SIG-M5 treated with dmso at 0.1 percent for 504 hours (cell line): ENCODE measurements around the gene PIK3IP1.
"Not testable (repeated sequence)": the region's sequence is repeated elsewhere in the genome, so short reads cannot be mapped to it uniquely, and the experiment has no call there.

Experiments
- DNase-seq: peaks from one replicate; lab custom pipeline; 2025; ENCODE audit not compliant: unreplicated experiment; lab: John Stamatoyannopoulos, UW

The PIK3IP1 gene, protein sequence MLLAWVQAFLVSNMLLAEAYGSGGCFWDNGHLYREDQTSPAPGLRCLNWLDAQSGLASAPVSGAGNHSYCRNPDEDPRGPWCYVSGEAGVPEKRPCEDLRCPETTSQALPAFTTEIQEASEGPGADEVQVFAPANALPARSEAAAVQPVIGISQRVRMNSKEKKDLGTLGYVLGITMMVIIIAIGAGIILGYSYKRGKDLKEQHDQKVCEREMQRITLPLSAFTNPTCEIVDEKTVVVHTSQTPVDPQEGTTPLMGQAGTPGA

DNA sequence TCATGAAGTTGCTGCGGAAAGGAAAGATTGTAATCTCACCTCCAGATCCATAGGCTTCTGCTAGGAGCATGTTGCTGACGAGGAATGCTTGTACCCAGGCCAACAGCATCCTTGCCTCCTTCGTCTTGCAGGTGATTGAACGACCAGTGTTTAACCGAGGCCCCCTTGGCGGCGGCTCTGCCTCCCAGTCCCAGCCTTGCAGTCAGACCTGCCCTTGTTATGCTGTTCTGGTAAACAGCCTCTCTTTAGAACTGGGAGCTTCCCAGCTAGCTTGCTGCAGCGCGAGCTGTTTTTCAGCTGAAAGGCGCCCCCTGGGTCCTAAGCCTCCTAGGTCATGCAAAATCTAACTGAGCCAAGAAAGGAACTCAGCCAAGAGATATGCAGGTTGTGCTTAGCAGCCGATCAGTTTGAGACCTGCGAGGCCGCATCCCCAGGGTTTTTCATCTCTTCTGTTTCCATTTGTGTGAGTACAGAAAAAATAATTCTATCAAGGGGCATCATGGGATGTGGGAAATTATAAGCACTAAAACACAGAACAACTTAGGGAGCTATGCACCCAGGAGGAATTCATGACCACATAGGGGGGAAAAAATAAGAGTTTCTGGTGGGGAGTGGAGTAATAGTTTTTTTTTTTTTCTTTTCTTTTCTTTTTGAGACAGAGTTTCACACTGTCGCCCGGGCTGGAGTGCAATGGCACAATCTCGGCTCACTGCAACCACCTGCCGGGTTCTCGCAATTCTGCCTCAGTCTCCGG is at the start of gene PIK3IP1:
PIK3IP1 (minus strand) TSS at position 253 of the 754 bp plus-strand sequence; CDS start at position 109, 144 bp downstream.
- DNase-seq: peak; percentile 85

DNA sequence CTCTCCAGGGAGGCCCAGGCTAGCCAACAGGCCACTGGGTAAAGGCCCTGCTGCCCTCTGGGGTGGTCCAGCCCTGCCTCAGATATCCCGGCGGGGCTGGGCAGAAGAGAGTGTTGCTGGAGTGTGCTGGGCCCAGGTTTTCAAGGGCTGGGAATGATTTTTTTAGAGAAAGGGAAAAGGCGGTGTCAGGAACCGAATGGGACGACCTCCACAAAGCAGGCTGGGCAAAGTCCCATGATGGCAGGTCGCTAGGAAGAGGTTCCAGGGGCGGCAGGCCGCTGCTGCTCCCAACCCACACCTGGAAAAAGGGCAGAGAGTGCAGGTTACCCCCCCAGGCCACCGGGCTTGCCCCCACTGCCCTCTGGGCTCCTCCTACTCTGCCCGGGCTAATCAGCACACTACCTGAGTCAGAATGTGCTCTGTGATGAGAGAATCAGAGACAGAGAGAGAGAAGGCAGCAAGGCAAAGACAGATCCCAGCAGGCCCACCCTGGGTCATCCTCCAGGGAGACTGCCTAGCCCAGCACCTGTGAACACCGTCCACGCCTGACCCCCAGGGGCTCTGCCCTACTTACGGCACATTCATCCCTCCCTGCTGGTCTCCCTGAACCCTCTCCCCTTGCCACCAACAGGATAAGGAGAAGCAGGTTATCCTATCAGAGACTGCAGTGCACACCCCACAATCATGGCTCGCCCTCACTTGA is 49.2 kb upstream of the PIK3IP1 start:
- DNase-seq: no peak

DNA sequence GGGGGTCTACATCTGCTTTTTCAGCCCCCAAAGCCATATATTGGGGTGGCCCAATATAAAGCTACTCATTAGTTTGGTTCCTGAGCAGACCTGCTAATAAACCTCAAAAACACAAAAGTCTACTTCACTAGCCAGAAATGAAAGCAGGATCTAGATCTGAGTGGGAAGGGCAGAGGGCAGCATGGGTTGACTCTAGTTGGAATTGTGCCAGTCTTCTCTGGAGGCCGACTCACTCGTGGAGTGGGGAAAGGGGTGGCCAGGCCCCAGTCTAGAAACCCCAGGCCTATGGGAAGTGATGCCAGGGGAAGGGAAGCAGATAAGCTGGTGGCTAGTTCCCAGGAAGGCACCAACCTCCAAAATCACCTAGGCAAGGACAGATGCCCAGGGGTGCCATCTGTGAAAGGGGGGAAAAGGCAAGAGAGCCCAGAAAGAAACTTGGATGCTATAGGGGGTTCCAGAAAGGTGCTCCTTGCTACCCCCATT is 48.5 kb upstream of the PIK3IP1 start:
- no peak for DNase-seq

DNA sequence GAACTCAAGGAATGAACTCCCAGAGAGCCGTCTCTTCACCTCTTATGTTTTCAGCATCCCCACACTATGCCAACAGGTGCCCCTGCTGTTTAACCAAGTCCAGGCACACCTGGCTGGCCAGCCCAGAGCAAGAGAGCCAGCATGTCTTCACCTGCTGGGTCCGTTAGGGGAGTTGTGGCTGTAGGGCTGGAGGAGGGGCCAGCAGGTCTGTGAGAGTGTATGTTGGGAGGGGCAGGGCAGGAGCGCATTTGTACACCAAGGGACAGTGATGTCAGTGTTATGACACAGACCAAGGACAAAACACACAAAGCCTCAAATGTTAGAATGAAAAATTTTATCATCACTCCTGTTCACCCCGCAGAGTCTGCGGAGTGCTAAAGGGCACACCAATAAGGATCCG is 48.1 kb upstream of the PIK3IP1 start:
- no peak for DNase-seq

DNA sequence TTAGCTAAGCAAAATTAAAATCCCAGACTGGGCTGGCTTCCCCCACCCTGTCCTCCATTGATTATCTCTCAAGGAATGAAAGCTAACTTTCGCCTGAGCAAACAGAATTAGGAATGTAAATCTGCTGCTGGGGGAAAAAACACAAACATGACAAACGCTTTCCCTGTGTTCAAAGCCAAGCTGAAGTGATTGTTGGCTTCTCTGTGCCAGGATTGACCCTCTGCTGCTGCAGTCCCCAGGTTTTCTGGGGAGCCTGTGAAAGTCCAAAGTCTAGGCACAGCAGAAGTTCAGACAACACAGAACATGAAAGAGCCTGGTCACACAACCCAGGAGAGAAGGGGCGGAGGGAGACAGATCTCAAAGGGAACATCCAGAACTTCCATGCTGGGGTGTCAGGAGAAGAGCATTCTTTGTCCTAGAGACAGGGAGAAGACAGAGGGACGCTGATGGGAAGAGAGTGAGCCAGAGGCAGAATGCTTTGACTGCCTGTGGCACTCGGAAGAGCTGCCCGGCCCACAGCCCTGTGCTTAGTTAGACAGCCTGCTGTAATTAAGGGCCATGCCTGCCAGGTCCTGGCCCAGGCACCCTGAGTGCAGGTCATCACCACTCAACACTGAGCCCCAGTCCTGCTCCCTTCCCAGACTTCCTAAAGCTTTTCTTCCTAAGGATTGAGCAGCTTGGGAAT is 47.0 kb upstream of the PIK3IP1 start:
- DNase-seq: no peak

DNA sequence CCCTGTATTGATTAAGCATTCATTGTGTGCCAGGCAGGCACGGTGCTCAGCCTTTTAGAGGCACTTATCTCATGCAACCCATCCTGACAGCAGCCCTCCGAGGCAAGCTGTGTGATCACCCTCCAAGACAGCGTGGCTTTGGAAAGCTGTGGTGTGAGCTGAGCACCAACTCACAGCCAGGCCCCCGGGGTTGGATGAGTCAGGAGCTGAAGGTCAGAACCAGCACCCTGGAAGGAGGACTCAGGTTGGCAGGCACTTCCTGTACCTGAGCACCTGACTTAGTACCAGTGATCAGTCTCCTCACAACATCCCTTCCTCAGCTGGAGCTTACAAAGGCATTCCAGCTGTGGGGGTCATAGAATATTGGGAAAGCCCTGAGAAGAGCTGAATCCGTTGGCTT is 44.9 kb upstream of the PIK3IP1 start:
- DNase-seq: no peak

DNA sequence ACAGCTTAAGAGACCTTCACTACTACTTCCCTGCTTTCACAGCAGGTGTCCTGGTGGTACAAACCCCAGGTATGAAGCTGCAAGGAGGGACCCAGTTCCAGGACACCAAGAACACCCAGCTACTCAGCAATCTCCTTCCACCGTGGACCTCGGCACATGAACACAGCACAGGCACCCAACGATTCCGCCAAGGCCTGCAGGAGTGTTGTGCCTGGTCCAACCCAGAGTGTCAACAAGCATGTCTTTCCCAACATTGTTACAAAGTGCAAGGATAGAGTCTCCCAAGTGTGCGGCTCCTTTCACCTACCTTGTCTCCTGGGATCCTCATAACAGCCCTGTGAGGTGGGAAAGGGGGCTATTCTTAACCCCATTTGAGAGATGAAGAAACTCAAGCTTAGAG is 42.0 kb upstream of the PIK3IP1 start:
- DNase-seq: no peak

DNA sequence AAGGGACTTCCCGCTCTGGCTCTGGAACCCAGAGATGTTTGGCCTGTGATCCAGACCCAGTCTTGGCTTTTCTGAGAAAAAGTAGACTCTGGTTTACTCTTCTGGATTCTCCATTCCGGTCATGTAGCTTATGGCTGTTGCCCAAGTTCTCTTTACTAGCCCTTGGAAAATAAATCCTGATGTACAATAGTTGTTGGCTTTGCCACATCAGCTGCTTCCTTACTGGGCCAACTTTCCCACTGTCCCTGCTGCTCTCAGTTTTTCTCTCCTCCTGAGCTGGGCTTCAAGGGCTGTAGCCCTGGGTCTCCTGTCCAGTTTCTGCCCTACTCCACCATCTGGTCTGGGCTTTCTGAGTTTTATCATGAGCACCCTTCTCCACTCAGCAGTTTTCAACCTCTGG is 41.4 kb upstream of the PIK3IP1 start:
- DNase-seq: no peak

DNA sequence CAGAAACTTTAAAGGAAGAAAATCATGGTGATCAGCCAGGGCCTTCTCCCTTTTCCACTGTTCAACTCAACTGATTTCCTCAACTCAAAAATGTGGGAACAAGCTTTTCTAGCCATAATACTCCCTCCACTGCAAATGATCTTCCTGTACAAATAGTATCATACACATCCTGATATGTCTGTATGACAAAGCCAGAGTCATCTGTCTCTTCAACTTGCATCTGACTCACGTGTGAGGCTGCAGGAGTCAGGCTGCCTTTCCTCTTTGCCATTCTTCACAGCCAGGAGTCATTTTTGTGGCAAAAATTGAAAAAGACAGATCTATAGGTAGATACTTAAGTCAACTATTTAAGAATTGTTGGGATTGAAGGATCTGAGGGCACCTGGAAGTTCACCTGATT is 40.6 kb upstream of the PIK3IP1 start:
- no peak for DNase-seq

DNA sequence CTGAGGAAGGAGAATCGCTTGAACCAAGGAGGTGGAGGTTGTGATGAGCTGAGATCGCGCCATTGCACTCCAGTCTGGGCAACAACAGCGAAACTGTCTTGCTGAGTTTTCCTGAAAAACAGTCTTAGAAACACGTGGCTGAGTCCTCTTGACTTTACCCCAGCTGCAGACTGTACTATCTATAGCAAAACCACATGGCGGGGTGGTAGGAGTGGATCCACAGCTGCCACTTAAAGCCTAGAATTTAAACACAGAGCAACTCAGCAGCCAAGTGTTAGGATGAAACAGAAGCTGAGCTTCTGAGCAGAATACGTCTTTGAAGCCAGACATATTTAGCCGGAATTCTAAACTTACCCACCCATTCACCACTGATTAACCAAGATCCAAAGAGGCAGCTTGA is 39.7 kb upstream of the PIK3IP1 start:
- no peak for DNase-seq

DNA sequence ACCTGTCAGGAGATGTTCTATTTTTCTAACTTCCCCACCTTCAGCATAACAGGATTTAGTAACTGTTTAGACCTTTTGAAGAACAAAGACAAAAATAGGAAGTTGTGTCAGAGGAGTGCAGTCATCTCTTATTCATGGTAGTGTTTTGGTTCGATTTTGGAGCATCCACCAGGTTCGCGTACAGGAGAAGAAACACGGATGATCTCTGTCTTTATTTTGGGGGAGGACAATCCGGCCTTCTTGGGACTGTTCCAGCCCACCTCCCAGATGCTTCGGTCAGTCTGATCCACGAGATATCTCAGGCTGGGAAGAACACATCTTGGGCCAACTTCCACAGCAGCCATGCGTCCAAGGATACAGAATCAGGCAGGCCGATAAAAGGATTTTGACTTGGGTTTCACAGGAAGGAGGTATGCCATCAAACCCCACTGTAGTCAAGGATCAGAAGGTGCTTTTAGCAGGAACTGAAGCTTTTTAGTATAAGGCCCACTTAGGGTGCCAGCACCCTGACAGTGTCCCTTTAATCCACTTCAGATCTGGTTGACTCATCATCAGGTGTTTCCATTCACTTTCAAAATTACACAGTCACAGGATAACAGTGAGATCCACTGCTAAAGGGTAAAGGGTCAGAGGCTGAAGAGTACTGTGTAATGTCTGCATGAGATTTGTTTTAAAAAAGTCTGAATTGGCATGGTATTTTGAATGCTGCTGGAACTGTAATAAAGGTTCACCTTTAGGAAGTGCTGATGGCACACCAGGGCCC is 37.3 kb upstream of the PIK3IP1 start:
- DNase-seq: no peak

DNA sequence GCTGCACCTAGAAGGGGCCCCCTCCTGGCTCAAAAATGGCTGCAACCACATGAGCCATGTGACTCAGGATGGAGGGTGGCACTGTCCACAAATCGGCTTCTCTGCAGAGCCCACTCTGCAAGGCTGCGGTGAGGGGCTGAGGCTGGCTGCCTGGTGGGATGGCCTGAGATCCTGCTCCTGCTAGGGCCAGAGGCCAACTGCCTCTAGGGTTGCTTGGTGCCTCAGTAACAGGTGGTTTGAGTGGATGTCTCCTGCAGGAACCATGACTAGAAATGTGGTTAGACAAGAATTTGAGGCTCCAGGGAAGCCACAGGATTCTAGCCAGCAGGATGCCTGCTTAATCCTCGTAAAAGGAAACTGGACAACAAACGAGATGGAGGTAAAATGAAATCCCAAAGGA is 36.7 kb upstream of the PIK3IP1 start:
- no peak for DNase-seq

DNA sequence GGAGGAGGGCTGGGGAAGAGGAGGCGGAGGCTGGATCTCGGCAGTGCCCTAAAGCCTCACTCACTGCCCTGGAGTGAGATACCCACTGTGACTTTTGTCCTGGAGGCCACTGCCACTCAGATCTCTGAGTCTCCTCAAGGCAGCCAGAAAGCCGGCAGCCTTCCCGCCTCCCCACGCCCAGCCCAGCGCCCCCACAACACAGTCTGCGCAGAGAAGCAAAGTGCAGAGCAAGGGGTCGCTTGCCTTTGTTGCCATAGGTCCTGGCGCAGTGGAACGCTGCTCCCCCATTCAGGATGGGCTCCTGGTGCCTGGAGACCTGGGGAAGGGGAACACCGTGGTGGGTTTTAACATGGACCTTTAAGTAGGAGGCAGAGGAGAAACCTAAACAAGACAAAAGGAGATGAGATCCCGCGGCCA is 36.3 kb upstream of the PIK3IP1 start:
- no peak for DNase-seq

DNA sequence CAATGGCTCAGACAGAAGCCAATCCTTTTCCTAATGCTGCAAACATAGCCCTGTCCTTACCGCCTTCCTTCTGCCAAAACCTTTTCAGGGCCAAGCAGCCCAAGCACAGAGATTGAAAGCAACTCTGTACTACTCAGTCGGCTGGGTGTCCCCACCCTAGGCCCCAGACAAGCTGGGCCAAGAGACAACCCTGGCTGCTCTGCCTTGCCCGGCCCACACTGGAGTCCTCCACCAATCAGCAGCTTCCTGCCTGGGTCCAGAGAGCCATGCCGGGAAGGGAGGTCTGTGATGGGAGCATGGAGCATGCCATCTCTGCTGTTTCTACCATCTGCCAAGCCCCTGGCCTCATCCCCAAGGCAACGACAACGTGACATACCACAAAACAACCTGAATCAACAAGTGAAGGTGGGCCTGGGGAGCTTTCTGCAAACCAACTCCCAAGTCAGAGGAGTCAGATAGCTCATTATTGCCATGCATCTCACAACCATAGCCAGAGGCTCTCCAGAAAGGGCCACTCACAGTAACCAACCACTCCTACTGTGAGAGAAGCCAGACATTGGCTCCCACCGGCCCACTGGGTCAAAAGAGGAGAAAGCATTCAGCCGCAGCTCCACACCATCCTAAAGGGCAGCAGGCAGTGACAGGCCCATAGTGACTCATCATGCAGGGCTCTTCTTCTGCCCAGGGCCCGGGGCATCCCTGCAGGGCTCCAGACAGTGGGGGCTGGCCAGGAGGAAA is 35.7 kb upstream of the PIK3IP1 start:
- no peak for DNase-seq

DNA sequence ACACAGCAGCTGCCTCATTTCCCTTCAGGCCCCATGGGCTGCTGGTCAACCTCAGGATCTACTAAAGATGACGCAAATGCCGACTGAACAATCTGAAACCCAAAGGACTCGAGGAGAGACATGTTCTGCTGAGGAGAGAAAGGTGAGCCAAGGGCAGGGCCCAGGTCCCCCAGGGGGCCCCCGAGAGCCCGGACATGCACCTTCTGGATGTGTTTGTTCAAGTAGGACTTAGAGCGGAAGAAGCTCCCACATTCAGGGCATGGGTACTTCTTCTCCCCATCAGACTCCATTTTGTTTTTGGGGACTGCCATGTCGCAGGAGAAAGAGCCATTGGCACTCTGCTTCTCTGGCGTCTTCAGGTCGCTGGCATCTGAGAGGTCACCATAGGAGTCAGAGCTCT is 34.6 kb upstream of the PIK3IP1 start:
- no peak for DNase-seq

DNA sequence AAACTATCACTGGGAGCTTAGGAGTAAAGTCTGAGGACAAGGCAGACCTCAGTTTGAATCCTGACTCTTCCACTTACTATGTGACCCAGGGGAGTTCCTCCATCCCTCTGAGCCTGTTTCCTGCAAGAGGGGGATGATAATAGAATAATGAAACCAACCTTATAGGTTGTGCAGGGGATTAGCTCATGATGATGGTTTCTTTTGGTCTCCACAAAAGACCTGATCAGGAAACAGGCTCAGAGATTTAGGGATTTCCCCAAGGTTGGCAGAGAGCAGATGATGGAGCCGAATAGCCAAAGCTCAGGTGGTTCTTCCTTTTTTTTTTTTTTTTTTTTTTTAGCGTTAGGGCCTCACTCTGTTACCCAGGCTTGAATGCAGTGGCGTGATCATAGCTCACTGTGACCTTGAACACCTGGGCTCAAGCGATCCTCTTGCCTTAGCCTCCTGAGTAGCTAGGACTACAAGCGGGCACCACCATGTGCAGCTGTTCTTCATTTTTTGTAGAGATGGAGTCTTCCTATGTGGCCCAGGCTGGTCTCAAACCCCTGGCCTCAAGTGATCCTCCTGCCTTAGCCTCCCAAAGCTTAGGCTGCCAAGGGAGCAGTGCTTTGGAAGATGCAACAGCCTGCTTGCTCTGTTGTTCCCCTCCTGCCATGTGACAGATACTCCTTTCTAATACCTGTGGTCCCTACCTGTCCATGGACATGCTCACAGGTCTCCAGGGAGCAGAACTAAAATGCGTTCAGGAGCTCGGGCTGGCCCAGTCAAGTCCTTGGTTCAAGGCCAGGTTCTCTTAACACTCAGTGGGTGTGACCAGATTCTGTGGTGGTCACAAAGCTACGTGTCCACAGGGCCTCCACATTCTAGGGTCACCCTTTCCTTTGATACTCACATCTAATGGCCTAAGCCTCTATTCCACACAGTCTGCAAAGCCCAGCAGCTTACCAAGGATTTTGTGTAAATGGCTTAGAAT is 31.6 kb upstream of the PIK3IP1 start:
- DNase-seq: no peak

DNA sequence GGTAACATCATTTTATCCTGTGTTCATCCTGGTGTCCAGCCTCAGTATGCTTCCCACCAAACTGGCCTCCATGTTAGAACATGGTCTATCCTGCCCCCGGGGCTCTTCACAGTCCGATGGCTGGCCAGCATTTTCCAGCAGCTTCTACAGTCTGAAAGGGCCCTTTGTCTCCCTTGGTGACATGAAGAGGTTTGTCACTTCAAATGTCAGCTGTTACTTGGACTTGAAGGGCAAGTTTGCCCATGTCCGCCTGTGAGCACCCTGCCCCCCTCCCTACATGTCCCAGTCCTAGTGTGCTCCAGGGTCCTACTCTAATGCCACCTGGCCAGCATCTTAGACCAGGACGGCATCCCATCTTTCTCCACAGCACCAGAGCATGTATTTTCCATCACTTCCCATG is 29.1 kb upstream of the PIK3IP1 start:
- DNase-seq: no peak

DNA sequence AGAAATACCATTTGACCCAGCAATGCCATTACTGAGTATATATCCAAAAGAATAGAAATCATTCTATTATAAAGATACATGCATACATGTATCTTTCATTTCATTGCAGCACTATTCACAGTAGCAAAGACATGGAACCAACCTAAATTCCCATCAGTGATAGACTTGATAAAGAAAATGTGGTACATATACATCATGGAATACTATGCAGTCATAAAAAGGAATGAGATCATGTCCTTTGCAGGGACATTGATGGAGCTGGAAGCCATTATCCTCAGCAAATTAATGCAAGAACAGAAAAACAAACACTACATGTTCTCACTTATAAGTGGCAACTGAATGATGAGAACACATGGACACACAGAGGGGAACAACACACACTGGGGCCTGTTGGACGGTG is 21.9 kb upstream of the PIK3IP1 start:
- not testable (repeated sequence) for DNase-seq
